Mucosa of descending colon (tissue), 3 donors: ENCODE results near the gene GPRC5C. TPM values are rescaled to one million over a fixed set of nuclear protein-coding genes. Genes with fewer than 3 reads are reported as not detected.
A peak's percentile ranks its signal among the peaks of the same experiment; 100 is the strongest.

Experiments
- ATAC-seq: fragments of 200-7000 bp; cut with Tn5 transposase; one replicate; pipeline ENCODE4 v1.9.1; 2020; ENCODE audit warnings: mild to moderate bottlenecking, moderate library complexity
- DNase-seq, 3 donors: peaks; one replicate each; pipeline ENCODE4 v3.0.0-alpha.2; 2020
- H3K36me3 ChIP-seq: fragments of 200-600 bp; one replicate; pipeline ENCODE4 v1.8.0; 2021; ENCODE audit warnings: low read depth, mild to moderate bottlenecking
- H3K4me1 ChIP-seq: fragments of 200-600 bp; one replicate; pipeline ENCODE4 v1.8.0; 2021; ENCODE audit warnings: low read depth, mild to moderate bottlenecking
- H3K4me3 ChIP-seq: fragments of 200-600 bp; one replicate; pipeline ENCODE4 v1.8.0; 2021; ENCODE audit warnings: mild to moderate bottlenecking
- H3K9me3 ChIP-seq: fragments of 200-600 bp; one replicate; pipeline ENCODE4 v1.8.0; 2021; ENCODE audit warnings: mild to moderate bottlenecking
- intact Hi-C, 2 donors: fragments of 100-400 bp; cut with DNase I in 1 of 2; cut with micrococcal nuclease in 1 of 2; formaldehyde crosslinking; loops; one replicate each; pipeline versions ENCODE4 v1.11.0 to v1.11.1; 2022; cut with DNase I, micrococcal nuclease
- total RNA-seq, 3 donors: library from RNA; stranded (reverse); fragmentation: NEBNext Ultra II Directional in 2 of 3; extraction: Animal tissue kit (Norgen Biotek cat#: 25700) in 2 of 3; gene quantifications; one replicate each; pipeline versions ENCODE4 v1.2.1 to v1.2.4, GENCODE V29; 2021 to 2023
- TF ChIP-seq, protein P1 (sequence below): fragments of 200-600 bp; IDR thresholded peaks from one replicate; pipeline ENCODE4 v1.8.0; 2022; ENCODE audit warnings: antibody characterized with exemption, mild to moderate bottlenecking
- donor health status: DM: no; HTN: no; CAD: no; lungs with moderate emphysema.
- donor health status: DM: no; HTN: no; CAD: no.
- donor health status: DM: no; HTN: yes; CAD: no.

GPRC5C gene
- total RNA-seq, 3 donors from 2014 or later = 62.2 to 172 (median 139) TPM

- Histone ChIP-seq H3K4me3 (no peak overlapping the region), H3K4me1 (peaks cover 36% of the 10 kb centered on the region), H3K36me3 (no peaks in the 10 kb centered on the region), H3K9me3 (no peaks in the 10 kb centered on the region)
- TF ChIP-seq, protein P1, sequence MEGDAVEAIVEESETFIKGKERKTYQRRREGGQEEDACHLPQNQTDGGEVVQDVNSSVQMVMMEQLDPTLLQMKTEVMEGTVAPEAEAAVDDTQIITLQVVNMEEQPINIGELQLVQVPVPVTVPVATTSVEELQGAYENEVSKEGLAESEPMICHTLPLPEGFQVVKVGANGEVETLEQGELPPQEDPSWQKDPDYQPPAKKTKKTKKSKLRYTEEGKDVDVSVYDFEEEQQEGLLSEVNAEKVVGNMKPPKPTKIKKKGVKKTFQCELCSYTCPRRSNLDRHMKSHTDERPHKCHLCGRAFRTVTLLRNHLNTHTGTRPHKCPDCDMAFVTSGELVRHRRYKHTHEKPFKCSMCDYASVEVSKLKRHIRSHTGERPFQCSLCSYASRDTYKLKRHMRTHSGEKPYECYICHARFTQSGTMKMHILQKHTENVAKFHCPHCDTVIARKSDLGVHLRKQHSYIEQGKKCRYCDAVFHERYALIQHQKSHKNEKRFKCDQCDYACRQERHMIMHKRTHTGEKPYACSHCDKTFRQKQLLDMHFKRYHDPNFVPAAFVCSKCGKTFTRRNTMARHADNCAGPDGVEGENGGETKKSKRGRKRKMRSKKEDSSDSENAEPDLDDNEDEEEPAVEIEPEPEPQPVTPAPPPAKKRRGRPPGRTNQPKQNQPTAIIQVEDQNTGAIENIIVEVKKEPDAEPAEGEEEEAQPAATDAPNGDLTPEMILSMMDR = no peak
- DNase-seq = peak in 1 of 3 donors; percentile 71
- ATAC-seq = peak; percentile 39
- intact Hi-C loops = no loop called here
Observed at GRCh38 chr17:74443516-74444296, 11.8 kb downstream of the GPRC5C start.

DNA sequence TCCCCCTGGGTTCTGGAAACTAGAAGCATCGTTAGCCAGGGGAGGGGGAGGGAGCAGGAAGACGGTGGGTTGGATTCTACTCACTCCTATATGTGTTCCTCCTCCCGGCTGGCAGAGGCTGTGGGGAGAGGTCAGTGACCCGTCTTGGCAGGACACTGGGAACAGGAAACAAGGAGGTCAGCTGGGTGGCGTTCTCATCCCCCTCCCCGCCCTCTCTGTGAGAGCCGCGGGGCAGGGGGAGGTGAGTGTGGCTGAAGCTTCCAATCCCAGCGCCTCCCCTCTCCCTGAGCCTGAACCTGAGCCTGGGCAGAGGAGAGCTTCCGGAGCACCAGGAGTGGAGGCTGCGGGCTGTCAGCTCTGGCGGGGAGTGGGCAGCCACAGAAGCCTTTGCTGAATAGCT, 12.5 kb downstream of the GPRC5C start:
- TF ChIP-seq, protein P1 = no peak
- Histone ChIP-seq H3K36me3 (no peaks in the 10 kb centered on the region), H3K4me3 (no peak overlapping the region), H3K4me1 (peaks cover 36% of the 10 kb centered on the region), H3K9me3 (no peaks in the 10 kb centered on the region)
- intact Hi-C loops = no loop called here
- DNase-seq (peak in 1 of 3 donors; percentile 62), ATAC-seq (peak; percentile 2)

- H3K4me3 ChIP-seq = no peak overlapping the region
- no peak for ATAC-seq
- peak in 2 of 3 donors; percentile 40 to 48 for DNase-seq
- H3K9me3 ChIP-seq = no peaks in the 10 kb centered on the region
- H3K4me1 ChIP-seq = peaks cover 36% of the 10 kb centered on the region
- intact Hi-C loops = no loop called here
- TF ChIP-seq, protein P1 = no peak
- H3K36me3 ChIP-seq = no peaks in the 10 kb centered on the region
Observed at GRCh38 chr17:74445158-74445557, 13.3 kb downstream of the GPRC5C start.

DNA sequence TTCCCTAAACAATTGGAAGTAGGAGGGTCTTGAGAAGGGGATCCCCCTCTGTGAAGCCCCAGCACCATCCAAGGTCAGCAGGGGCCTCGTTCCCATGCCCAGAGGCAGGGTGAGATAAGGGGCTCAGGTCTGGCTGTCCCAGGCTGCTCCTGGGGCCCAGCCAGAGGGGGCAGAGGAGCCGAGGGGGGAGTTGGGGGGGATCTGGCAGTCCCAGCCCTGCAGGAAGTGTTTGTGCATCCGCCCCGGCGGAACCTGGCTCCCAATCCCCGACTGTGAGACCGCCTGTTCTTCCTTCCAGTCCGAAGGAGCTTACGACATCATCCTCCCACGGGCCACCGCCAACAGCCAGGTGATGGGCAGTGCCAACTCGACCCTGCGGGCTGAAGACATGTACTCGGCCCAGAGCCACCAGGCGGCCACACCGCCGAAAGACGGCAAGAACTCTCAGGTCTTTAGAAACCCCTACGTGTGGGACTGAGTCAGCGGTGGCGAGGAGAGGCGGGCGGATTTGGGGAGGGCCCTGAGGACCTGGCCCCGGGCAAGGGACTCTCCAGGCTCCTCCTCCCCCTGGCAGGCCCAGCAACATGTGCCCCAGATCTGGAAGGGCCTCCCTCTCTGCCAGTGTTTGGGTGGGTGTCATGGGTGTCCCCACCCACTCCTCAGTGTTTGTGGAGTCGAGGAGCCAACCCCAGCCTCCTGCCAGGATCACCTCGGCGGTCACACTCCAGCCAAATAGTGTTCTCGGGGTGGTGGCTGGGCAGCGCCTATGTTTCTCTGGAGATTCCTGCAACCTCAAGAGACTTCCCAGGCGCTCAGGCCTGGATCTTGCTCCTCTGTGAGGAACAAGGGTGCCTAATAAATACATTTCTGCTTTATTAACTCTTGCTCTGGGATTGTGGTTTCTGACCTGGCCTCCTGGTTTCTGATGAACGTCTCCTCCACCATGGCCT, 14.9 kb downstream of the GPRC5C start:
- peaks cover 32% of the 10 kb centered on the region for H3K4me1 ChIP-seq
- ATAC-seq = no peak
- intact Hi-C loops = no loop called here
- TF ChIP-seq, protein P1 = no peak
- H3K9me3 ChIP-seq = no peaks in the 10 kb centered on the region
- no peak overlapping the region for H3K4me3 ChIP-seq
- DNase-seq = peak in 1 of 3 donors; percentile 40
- no peaks in the 10 kb centered on the region for H3K36me3 ChIP-seq

DNA sequence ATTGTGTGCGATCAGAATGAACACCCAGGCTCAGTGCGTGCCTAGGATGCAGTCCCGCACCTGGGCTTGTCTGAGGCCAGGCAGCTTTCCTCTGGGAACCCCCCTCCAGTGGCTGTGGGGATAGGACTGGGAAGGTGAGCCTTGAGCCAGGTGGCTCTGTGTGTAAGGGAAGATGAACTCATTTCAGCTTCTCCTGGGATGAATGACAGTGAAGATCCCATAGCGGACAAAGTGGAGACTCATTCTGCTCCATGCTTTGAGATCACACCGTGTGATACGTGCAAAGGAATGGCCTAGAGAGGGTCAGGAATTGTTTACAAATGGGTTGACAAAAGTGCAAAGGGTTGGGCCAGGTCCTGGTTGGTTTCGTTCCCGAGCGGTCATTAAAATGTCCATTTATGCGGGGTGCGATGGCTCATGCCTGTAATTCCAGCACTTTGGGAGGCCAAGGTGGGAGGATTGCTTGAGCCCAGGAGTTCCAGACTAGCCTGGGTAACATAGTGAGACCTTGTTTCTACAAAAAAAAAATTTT, 15.8 kb downstream of the GPRC5C start:
- Histone ChIP-seq H3K9me3 (no peaks in the 10 kb centered on the region), H3K4me3 (no peak overlapping the region), H3K36me3 (no peaks in the 10 kb centered on the region), H3K4me1 (peaks cover 28% of the 10 kb centered on the region)
- ATAC-seq (no peak), DNase-seq (peak in 1 of 3 donors; percentile 2)
- intact Hi-C loops = no loop called here
- TF ChIP-seq, protein P1 = no peak
